ENCODE measurements around the gene SNAI1.
"Not testable (repeated sequence)": the region's sequence is repeated elsewhere in the genome, so short reads cannot be mapped to it uniquely, and the experiment has no call there.

Gene SNAI1

DNA sequence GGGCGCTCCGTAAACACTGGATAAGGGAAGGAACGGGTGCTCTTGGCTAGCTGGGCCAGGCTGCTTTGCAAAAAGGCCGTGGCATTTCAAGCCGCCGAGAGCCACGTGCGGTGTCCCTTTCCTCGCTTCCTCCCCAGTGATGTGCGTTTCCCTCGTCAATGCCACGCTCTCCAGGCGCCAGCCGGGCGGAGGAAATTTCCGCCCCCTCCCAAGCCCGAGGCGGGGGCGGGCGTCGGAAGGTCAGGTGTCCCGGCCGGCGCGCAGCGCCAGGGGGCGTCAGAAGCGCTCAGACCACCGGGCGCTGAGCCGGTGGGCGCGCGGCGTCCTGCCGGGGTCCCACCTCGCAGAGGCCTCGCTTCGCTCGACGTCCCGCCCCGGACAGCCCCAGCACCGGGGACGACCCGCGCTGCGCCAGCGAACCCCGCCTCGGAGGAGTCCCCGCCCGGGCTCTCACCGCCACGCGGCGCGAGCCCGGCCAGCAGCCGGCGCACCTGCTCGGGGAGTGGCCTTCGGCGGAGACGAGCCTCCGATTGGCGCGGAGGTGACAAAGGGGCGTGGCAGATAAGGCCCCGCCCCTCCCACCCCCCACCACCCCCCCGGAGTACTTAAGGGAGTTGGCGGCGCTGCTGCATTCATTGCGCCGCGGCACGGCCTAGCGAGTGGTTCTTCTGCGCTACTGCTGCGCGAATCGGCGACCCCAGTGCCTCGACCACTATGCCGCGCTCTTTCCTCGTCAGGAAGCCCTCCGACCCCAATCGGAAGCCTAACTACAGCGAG is at the start of gene SNAI1:
Gene SNAI1, plus strand, starts transcription at position 635 of the 777 bp plus-strand sequence. Its CDS starts 80 bp downstream, at position 715.
- DNase-seq, result peak; percentile 96

DNA sequence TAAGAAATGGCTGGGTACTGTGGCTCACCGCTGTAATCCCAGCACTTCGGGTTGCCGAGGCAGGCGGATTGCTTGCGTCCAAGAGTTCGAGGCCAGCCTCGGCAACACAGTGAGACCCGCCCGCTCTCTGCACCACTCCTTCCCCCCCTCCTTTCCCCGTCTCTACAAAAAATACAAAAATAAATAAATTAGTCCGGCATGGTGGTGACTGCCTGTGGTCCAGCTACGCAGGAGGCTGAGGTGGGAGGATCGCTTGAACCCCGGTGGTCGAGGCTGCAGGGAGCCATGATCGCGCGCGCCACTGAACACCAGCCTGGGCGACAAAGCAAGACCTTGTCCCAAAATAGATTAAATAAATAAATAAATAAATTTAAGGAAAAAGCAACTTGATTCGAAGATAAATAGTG is 47.0 kb upstream of the SNAI1 start:
- no peak for DNase-seq

DNA sequence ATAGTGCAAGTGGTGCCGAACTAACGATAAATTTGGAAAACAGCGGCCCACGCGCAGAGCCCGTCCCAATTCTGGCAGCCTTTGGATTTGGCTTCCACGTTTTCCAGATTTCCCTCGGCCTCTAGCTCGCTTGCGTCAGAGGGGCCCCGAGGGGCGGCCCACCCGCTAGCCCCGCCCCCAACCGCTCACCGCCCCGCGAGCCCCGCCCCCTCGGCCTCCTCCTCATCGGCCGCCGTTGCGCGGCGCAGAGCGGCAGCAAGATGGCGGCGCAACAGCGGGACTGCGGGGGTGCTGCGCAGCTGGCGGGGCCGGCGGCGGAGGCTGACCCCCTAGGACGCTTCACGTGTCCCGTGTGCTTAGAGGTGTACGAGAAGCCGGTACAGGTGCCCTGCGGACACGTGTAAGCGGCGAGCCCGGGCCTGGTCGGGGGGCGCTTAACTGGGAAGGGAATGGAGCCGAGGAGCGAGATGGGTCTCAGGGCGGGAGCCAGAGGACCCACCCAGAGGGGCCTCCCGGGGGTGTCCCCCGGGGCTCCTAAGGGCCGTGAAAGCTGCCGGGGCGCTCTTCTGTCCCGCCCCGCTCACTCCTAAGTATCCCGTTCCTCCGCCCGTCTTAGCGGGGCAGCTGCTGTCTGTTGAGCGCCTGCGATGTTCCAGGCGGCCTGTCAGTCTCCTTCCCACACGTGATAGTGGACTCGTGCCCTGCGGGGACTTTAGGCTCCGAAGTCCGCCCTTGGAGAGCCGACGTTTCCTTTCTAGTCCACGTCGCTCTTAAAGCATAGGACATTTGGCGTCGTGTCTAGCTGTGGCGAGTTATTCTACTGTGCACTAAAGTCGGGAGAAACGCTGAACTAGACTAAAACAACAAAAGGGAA is 46.4 kb upstream of the SNAI1 start, which contains the start of gene RNF114:
Gene RNF114, plus strand, starts transcription at position 245 of the 874 bp plus-strand sequence. Its CDS starts 16 bp downstream, at position 261.
- DNase-seq, result peak; percentile 97

DNA sequence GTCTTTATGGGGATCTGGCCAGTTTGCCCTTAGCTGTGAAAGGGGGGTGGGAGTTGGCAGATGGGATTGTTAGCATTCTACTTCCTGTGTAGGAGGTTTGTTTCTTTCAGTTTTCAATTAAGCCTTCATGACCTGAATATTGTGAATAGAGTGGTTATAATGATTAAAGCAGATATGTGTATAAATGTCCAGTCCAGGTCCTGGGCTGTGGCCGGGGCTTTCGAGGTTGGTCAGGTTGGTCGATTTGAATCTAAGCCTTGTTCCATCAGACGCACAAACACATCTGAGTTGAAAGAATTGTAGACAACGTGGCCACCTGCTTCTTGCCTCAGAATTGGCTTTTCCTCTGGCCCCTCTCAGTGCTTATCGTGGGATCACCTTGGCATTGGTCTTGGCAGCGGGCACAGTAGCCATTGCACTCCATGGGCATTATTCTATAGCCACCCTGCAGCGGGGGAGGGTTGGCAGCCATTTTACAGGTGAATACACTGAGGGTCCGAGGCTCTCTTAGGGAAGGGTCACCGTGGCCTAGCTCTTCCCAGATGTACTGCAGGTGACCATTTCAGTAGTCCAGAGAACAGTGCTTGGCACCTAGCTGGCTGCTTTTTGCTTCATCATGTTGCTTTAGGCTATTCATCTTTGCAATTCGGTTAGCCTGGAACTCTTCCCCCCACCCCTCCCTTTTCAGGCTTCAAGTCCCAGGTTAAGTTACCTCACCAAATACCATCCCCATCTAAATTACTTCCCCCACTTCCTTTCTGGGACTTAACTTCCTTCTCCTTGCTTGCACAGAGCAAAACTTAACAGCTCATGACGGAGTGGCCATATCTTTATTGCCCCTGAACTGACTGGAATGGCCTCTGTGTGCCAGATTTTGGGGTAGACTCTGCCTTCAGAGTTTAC is 45.5 kb upstream of the SNAI1 start:
- DNase-seq, result peak; percentile 27

DNA sequence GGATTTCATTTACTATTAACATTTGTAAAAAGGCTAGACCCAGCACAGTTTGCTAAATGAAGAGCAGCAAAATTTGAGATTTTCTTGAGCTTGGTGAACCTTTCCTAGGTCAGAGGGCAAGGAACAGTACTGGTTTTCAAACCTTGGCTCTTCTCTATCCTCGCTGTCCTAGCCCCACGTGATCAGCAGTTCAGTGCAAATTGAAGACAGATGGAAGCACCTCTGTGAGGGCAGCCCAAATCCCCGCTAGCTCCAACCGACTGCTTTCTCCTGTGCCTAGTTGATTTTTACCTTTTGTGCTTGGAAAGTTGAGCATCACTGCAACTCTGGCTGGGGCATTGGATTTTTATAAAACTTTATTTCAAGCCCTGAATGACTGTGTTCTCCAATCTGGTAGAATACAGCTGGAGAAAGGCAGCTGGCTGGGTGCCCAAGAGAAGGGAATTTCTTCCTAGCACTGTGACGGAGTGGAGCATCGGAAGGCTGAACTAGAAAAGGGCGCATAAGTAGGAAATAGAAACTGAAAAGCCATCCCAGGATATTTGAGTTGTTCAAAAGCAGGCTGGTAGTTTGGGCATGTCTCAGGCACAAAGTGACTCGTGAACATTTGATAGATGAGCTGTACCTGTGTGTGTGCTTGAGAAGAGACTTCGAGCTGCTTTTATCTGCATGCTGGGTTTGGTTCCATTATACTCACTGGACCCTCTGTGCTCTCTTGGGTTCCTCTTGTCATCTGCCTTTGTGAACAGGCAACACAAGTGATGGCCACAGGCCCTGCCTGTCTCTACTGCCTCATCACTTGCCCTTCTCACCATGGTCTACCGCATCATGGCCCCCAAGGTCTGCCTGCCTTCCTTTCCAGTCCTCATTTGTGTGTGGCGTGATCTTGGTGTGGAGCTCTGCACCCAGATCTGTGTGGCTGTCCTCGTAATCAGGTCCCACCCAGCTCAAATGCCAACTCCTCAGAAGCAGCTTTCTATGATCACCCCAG is 44.3 kb upstream of the SNAI1 start:
- DNase-seq, result no peak

DNA sequence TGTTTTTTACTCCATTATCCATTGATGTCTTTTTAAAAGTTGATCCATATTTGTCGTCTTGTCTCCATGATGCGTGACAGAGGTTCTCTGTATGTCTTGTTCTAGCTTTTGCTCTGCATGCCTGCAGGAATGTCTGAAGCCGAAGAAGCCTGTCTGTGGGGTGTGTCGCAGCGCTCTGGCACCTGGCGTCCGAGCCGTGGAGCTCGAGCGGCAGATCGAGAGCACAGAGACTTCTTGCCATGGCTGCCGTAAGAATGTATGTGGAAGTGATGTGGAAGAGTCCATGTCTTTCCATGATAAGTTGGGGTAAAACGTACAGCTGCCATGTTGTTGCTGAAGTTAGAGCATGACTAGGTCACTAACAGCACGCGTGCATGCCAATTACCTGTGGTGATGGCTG is 41.3 kb upstream of the SNAI1 start:
- no peak for DNase-seq

DNA sequence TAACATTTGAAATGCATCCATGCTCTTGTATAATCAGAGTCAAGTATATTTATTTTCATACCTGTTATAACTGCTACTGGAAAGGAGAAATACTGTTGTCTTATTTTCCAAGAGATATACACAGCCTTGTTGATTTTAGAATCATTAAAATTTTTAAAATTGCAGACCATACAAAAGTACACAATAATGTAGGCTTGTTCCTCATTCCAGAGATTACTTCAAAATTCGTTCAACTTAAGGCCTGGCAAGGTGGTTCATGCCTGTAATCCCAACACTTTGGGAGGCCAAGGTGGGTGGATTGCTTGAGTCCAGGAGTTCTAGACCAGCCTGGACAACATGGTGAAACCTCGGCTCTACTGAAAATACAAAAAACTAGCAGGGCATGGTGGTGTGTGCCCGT is 40.5 kb upstream of the SNAI1 start:
- DNase-seq, result no peak

DNA sequence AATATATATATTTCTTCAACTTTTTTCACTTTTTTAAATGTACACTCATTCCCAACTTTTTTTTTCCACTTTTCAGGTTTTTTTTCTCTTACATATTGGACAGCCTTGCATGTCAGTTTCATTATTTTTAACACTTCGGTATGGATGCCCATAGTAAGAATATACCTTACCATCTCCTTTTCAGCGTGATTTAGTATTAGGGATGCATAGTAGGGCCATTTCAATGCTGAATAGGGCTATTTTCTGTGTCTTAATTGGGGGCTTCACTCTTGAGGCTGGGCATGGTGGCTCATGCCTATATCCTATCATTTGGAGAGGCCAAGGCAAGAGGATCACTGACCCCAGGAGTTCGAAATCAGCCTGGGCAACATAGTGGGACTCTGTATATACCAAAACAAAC is 39.8 kb upstream of the SNAI1 start:
- DNase-seq, result no peak

DNA sequence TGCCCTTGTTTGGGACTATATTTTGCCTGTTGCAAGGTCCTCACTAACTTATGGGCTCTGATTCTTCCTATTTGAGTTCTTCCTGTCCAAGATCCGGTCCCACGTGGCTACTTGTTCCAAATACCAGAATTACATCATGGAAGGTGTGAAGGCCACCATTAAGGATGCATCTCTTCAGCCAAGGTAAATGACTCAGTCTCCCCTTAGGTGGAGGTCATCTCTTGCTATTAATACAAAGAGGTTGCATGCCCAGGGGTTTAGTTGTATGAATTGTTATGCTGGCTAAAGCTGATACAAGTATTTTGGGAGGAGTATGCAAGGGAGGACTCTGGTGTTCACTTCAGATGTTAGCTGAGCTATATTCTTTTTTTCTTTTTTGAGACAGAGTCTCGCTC is 37.5 kb upstream of the SNAI1 start:
- DNase-seq, result no peak

DNA sequence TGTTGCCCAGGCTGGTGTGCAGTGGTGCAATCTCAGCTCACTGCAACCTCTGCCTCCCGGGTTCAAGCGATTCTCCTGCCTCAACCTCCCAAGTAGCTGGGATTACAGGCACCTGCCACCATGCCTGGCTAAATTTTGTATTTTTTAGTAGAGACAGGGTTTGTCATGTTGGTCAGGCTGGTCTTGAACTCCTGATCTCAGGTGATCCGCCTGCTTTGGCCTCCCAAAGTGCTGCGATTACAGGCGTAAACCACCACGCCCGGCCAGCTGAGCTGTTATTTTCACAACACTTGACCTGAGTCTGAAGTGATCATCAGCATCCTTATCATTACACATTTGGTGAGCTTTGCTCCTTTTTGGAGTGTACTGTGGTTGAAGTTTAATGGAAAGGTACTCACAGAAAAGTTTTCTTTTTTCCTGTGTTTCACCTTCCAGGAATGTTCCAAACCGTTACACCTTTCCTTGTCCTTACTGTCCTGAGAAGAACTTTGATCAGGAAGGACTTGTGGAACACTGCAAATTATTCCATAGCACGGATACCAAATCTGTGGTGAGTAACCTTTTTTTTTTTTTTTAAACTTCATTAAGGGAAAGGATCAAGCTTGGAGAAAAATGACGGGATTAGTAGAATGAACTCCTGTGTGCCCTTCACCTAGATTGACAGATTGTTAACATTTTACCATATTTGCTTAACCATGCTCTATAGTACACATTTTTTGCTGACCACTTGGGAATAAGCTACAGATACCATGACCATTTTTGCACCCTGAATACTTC is 36.9 kb upstream of the SNAI1 start:
- DNase-seq, result no peak

DNA sequence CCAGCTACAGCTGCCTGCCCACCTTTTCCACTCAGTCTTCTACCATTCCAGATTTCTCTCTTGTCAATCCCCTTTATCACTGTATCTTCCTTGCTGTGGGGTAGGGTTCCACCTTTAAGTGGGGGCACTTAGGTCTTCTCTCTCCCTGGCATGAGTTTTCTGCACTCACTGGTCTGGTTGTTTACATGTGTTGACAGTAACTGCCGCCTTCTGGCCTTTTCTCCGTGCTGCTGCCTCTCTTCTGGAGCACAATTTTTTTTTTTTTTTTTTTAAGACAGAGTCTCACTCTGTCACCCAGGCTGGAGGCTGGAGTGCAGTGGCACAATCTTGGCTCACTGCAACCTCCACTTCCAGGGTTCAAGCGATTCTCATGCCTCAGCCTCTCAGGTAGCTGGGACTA is 34.6 kb upstream of the SNAI1 start:
- DNase-seq, result no peak

DNA sequence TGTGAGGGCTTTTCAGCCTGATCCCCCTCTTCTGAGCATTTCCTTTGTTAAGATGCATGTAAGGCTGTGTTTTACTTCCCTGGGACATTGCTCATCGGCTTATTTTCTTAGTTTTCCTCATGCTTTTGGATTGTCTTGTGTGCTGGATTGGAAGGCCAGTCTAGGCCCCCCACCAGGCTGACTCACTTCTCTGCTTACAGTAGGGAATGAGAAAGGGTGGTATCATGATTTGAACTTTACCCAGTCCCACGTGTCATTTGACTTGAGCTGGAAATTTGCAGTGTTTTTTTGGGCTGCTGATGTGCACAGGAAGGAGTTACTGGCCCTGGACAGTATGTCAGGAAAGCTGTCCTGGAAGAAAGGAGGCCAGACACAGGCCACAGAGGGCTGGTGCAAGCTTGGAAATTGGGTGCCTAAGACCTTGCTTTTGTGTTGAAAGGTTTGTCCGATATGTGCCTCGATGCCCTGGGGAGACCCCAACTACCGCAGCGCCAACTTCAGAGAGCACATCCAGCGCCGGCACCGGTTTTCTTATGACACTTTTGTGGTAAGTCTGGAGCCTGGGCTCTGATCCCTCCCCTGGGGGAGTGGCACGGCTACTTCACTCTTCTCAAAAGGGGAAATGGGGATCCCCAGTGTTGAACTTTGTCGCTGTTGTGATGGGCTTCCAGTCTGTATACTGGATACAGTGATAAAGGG is 33.8 kb upstream of the SNAI1 start:
- no peak for DNase-seq

DNA sequence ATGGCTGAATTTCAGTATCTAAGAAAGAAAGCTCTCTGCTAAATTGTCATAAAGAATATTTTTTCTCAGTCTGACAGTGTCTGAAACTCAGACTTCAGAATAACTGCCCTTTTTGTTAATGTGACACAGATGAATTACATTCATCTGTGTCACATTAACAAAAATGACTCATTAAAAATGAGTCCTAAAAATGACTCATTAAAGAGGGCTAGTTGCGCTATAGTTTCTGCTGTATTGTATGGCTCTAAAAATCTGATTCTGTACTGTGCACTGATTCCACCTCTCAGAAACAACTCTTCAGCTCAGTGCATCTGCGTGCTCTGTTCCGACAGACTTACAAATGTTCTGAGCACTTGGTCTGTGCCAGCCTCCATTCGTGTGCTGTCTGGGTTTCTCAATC is 31.6 kb upstream of the SNAI1 start:
- DNase-seq, result no peak

DNA sequence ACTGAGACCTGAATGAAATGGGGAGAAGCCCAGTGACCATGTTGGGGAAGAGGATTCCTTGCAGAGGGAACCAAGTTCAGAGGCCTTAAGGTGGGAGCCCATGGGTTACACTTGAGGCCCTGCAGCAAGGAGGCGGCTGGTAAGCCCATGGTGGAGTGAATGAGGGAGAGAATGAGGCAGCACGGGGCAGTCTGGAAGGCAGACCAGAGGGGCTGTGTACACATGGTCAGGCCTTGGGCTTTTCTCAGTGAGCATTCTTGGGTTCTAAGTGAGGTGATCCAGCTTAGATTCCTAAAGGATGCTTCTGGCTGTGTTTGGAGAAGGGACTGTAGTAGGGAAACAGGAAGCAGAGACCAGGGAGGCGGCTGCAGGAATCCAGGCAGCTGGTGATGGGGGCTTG is 27.6 kb upstream of the SNAI1 start:
- no peak for DNase-seq

DNA sequence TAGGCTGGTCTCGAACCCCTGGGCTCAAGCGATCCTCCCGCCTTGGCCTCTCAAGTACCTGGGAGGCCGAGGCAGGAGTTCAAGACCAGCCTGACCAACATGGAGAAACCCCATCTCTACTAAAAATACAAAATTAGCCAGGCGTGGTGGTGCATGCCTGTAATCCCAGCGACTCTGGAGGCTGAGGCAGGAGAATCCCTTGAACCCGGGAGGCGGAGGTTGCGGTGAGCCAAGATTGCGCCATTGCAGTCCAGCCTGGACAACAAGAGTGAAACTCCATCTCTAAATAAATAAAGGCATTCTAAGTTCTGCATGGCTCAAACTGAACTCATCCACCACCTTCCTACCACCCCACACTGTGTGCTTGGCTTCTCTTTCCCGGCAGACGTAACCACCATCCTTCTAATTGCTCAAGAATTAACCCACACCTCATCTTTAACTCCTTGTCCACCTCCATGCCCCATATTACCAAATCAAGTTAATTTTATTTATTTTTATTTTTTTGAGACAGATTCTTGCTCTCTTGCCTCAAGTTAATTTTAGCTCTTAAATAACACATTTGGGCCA is 26.9 kb upstream of the SNAI1 start:
- not testable (repeated sequence) for DNase-seq

DNA sequence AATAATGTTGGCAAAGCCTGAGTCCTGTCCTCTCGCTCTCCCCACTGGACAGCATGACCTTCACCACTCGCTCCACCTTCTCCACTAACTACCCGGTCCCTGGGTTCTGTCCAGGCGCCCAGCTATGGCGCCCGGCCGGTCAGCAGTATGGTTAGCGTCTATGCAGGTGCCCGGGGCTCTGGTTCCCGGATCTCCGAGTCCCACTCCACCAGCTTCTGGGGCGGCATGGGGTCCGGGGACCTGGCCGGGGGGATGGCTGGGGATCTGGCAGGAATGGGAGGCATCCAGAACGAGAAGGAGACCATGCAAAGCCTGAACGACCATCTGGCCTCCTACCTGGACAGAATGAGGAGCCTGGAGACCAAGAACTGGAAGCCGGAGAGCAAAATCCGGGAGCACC is 26.1 kb upstream of the SNAI1 start:
- no peak for DNase-seq

DNA sequence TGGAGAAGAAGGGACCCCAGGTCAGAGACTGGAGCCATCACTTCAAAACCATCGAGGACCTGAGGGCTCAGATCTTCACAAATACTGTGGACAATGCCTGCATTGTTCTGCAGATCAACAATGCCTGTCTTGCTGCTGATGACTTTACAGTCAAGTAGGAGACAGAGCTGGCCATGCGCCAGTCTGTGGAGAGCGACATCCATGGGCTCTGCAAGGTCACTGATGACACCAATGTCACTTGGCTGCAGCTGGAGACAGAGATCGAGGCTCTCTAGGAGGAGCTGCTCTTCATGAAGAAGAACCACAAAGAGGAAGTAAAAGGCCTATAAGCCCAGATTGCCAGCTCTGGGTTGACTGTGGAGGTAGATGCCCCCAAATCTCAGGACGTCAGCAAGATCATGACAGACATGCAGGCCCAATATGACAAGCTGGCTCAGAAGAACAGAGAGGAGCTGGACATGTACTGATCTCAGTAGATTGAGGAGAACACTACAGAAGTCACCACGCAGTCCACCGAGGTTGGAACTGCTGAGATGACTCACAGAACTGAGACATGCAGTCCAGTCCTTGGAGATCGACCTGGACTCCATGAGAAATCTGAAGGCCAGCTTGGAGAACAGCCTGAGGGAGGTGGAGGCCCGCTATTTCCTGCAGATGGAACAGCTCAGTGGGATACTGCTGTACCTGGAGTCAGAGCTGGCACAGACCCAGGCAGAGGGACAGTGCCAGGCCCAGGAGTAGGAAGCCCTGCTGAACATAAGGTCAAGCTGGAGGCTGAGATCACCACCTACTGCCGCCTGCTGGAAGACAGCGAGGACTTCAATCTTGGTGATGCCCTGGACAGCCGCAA is 25.5 kb upstream of the SNAI1 start:
- DNase-seq, result peak; percentile 5

DNA sequence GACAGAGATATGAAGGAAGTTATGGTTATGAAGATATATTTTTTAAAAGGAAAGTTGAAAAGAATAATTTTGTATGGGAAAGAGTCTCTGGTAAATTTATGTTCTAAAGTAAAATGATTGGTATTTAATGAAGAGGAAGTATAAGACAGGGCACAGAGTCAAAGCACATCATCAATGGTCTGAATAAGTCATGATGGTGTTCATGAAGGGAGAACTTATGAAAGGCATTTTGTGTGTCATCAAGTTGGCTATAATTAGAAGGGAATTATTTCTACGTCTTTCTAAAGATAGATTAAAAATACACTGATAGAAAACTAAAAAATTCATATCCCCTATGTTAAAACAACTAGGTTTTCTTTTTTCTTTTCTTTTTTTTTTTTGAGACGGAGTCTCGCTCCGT is 21.4 kb upstream of the SNAI1 start:
- no peak for DNase-seq

Measured in NCI-H345 (cell line).